GM23338 (cell line): Measurements from ENCODE around the gene UNC5C. TPM values are rescaled to one million over a fixed set of nuclear protein-coding genes. Genes with fewer than 3 reads are reported as not detected.

ENCODE experiments used
- ATAC-seq: fragments of 200-7000 bp; cut with Tn5 transposase; 3 replicates; pipeline ENCODE4 v1.9.1; 2020
- DNase-seq: peaks from one replicate; pipeline ENCODE4 v3.0.0-alpha.2; 2015; ENCODE audit warnings: low spot score
- H2AFZ ChIP-seq: fragments of 200-600 bp; sonication (generic); 2 replicates; pipeline ENCODE4 v1.8.0; 2016; ENCODE audit warnings: antibody characterized with exemption, mild to moderate bottlenecking, moderate library complexity
- H3F3A ChIP-seq: fragments of 200-600 bp; sonication (generic); replicated peaks from 2 replicates; pipeline ENCODE4 v1.8.0; 2017; ENCODE audit warnings: antibody characterized with exemption, mixed run types, low read depth
- H3K27ac ChIP-seq: fragments of 200-600 bp; sonication (generic); 2 replicates; pipeline ENCODE4 v1.6.1; 2016; ENCODE audit warnings: low read depth
- H3K27me3 ChIP-seq: fragments of 200-600 bp; sonication (generic); 2 replicates; pipeline ENCODE4 v1.8.0; 2016; ENCODE audit warnings: mild to moderate bottlenecking, mixed run types, moderate library complexity; ENCODE audit not compliant: insufficient read depth
- H3K36me3 ChIP-seq: fragments of 200-600 bp; sonication (generic); 2 replicates; pipeline ENCODE4 v1.8.0; 2016; ENCODE audit warnings: mild to moderate bottlenecking; ENCODE audit not compliant: insufficient read depth
- H3K4me1 ChIP-seq: fragments of 200-600 bp; sonication (generic); 2 replicates; pipeline ENCODE4 v1.8.0; 2016; ENCODE audit warnings: mild to moderate bottlenecking, moderate library complexity; ENCODE audit not compliant: insufficient read depth
- H3K4me2 ChIP-seq: fragments of 200-600 bp; sonication (generic); 2 replicates; pipeline ENCODE4 v1.7.1; 2017; ENCODE audit warnings: mixed run types
- H3K4me3 ChIP-seq: fragments of 200-600 bp; sonication (generic); 2 replicates; pipeline ENCODE4 v1.6.1; 2016; ENCODE audit warnings: mixed run types
- H3K79me2 ChIP-seq: fragments of 200-600 bp; sonication (generic); replicated peaks from 2 replicates; pipeline ENCODE4 v1.8.0; 2017; ENCODE audit warnings: mild to moderate bottlenecking; ENCODE audit not compliant: insufficient read depth
- H3K9me2 ChIP-seq: fragments of 200-600 bp; sonication (generic); 2 replicates; pipeline ENCODE4 v1.8.0; 2017; ENCODE audit not compliant: insufficient read depth
- H4K20me1 ChIP-seq: fragments of 200-600 bp; sonication (generic); replicated peaks from 2 replicates; pipeline ENCODE4 v1.8.0; 2017; ENCODE audit warnings: mild to moderate bottlenecking; ENCODE audit not compliant: insufficient read depth
- H3K27ac Mint-ChIP-seq: 2 replicates; pipeline ENCODE4 v1.8.0; 2020; ENCODE audit warnings: inconsistent platforms, mild to moderate bottlenecking, moderate library complexity, mixed read lengths
- H3K27me3 Mint-ChIP-seq: 3 replicates; pipeline ENCODE4 v1.8.0; 2022; ENCODE audit warnings: low read depth, mild to moderate bottlenecking, moderate library complexity, mixed read lengths, inconsistent platforms; ENCODE audit not compliant: insufficient read depth, poor library complexity
- H3K36me3 Mint-ChIP-seq: 3 replicates; pipeline ENCODE4 v1.8.0; 2021; ENCODE audit warnings: low read depth, mild to moderate bottlenecking, inconsistent platforms, moderate library complexity, mixed read lengths
- H3K4me1 Mint-ChIP-seq: 3 replicates; pipeline ENCODE4 v1.8.0; 2020; ENCODE audit warnings: mild to moderate bottlenecking, inconsistent platforms, mixed read lengths
- H3K4me3 Mint-ChIP-seq: 3 replicates; pipeline ENCODE4 v1.8.0; 2021; ENCODE audit warnings: moderate library complexity, mild to moderate bottlenecking, inconsistent platforms, mixed read lengths
- H3K9me3 Mint-ChIP-seq: 3 replicates; pipeline ENCODE4 v1.8.0; 2020; ENCODE audit warnings: moderate library complexity, mild to moderate bottlenecking, inconsistent platforms, mixed read lengths
- JUNB ChIP-seq: IDR thresholded peaks from one replicate; pipeline ENCODE4 v1.6.1; 2016; ENCODE audit warnings: antibody characterized with exemption; ENCODE audit not compliant: unreplicated experiment
- POLR2AphosphoS5 ChIP-seq: IDR thresholded peaks from 2 replicates; pipeline ENCODE4 v1.6.1; 2016; ENCODE audit warnings: antibody characterized with exemption, low read depth
- REST ChIP-seq: IDR thresholded peaks from one replicate; pipeline ENCODE4 v1.6.1; 2018; ENCODE audit warnings: antibody characterized with exemption; ENCODE audit not compliant: unreplicated experiment
- STAT1 ChIP-seq: IDR thresholded peaks from one replicate; pipeline ENCODE4 v1.6.1; 2016; ENCODE audit warnings: antibody characterized with exemption; ENCODE audit not compliant: unreplicated experiment
- ZNF114 ChIP-seq: fragments of 250-450 bp; sonication (Bioruptor Pico); IDR thresholded peaks from 2 replicates; pipeline ENCODE4 v1.5.0; 2020; ENCODE audit warnings: mild to moderate bottlenecking, moderate library complexity
- ZNF331 ChIP-seq: fragments of 250-450 bp; sonication (Bioruptor Pico); IDR thresholded peaks from 2 replicates; pipeline ENCODE4 v1.5.0; 2020; ENCODE audit warnings: low read depth, mild to moderate bottlenecking, moderate library complexity
- polyA plus RNA-seq: library from polyadenylated mRNA; unstranded; fragments of >200 nt; fragmentation: Nextera tagmentation; extraction: Ambion mirVana; gene quantifications from 2 replicates; pipeline ENCODE4 v1.2.1, GENCODE V29; 2016
- total RNA-seq: library from RNA; depleted of rRNA; stranded (reverse); fragments of >200 nt; shearing (Covaris generic); gene quantifications from 2 replicates; pipeline ENCODE4 v1.2.3, GENCODE V29; 2014
- TF ChIP-seq, protein P1 (sequence below): fragments of 250-450 bp; sonication (Bioruptor Pico); IDR thresholded peaks from 2 replicates; pipeline ENCODE4 v1.5.0; 2020; ENCODE audit warnings: mild to moderate bottlenecking, moderate library complexity
- TF ChIP-seq, protein P2 (sequence below), 2 experiments: fragments of 200-600 bp in 1 of 2; sonication (generic) in 1 of 2; conservative IDR thresholded peaks; 2 replicates each; pipeline versions ENCODE4 v1.5.1 to v1.6.1; 2016 to 2017; ENCODE audit warnings: antibody characterized with exemption in 2 of 2, low read depth in 2 of 2, mild to moderate bottlenecking in 2 of 2, moderate library complexity in 1 of 2

UNC5C gene
- total and polyA plus RNA-seq, 2 experiments from 2014 or later = 0.08 to 0.21 TPM

GRCh38 chr4:95552942-95553550, 4.3 kb upstream of the UNC5C start:
- no peaks in the 10 kb centered on the region for H4K20me1 ChIP-seq
- no peak overlapping the region for H3K4me3 ChIP-seq
- H3K4me1 Mint-ChIP-seq = peaks cover 22% of the 10 kb centered on the region
- H3K4me1 ChIP-seq = peaks cover 15% of the 10 kb centered on the region
- H3K27ac Mint-ChIP-seq = no peak overlapping the region
- H3K9me3 Mint-ChIP-seq = no peaks in the 10 kb centered on the region
- peaks cover 34% of the 10 kb centered on the region for H3K27me3 ChIP-seq
- H3K27me3 Mint-ChIP-seq = peaks cover 26% of the 10 kb centered on the region
- no peaks in the 10 kb centered on the region for H3F3A ChIP-seq
- DNase-seq (no peak), ATAC-seq (no peak)
- no peaks in the 10 kb centered on the region for H3K36me3 ChIP-seq
- no peaks in the 10 kb centered on the region for H3K9me2 ChIP-seq
- no peaks in the 10 kb centered on the region for H3K79me2 ChIP-seq
- TF ChIP-seq JUNB (no peak), POLR2AphosphoS5 (no peak), ZNF331 (CRISPR knock-in tag) (no peak), ZNF114 (no peak), STAT1 (no peak), REST (no peak)
- TF ChIP-seq, protein P1, sequence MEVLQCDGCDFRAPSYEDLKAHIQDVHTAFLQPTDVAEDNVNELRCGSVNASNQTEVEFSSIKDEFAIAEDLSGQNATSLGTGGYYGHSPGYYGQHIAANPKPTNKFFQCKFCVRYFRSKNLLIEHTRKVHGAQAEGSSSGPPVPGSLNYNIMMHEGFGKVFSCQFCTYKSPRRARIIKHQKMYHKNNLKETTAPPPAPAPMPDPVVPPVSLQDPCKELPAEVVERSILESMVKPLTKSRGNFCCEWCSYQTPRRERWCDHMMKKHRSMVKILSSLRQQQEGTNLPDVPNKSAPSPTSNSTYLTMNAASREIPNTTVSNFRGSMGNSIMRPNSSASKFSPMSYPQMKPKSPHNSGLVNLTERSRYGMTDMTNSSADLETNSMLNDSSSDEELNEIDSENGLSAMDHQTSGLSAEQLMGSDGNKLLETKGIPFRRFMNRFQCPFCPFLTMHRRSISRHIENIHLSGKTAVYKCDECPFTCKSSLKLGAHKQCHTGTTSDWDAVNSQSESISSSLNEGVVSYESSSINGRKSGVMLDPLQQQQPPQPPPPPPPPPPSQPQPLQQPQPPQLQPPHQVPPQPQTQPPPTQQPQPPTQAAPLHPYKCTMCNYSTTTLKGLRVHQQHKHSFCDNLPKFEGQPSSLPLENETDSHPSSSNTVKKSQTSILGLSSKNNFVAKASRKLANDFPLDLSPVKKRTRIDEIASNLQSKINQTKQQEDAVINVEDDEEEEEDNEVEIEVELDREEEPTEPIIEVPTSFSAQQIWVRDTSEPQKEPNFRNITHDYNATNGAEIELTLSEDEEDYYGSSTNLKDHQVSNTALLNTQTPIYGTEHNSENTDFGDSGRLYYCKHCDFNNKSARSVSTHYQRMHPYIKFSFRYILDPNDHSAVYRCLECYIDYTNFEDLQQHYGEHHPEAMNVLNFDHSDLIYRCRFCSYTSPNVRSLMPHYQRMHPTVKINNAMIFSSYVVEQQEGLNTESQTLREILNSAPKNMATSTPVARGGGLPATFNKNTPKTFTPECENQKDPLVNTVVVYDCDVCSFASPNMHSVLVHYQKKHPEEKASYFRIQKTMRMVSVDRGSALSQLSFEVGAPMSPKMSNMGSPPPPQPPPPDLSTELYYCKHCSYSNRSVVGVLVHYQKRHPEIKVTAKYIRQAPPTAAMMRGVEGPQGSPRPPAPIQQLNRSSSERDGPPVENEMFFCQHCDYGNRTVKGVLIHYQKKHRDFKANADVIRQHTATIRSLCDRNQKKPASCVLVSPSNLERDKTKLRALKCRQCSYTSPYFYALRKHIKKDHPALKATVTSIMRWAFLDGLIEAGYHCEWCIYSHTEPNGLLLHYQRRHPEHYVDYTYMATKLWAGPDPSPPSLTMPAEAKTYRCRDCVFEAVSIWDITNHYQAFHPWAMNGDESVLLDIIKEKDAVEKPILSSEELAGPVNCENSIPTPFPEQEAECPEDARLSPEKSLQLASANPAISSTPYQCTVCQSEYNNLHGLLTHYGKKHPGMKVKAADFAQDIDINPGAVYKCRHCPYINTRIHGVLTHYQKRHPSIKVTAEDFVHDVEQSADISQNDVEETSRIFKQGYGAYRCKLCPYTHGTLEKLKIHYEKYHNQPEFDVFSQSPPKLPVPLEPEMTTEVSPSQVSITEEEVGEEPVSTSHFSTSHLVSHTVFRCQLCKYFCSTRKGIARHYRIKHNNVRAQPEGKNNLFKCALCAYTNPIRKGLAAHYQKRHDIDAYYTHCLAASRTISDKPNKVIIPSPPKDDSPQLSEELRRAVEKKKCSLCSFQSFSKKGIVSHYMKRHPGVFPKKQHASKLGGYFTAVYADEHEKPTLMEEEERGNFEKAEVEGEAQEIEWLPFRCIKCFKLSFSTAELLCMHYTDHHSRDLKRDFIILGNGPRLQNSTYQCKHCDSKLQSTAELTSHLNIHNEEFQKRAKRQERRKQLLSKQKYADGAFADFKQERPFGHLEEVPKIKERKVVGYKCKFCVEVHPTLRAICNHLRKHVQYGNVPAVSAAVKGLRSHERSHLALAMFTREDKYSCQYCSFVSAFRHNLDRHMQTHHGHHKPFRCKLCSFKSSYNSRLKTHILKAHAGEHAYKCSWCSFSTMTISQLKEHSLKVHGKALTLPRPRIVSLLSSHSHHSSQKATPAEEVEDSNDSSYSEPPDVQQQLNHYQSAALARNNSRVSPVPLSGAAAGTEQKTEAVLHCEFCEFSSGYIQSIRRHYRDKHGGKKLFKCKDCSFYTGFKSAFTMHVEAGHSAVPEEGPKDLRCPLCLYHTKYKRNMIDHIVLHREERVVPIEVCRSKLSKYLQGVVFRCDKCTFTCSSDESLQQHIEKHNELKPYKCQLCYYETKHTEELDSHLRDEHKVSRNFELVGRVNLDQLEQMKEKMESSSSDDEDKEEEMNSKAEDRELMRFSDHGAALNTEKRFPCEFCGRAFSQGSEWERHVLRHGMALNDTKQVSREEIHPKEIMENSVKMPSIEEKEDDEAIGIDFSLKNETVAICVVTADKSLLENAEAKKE (CRISPR knock-in tag) = no peak
- TF ChIP-seq, protein P2, sequence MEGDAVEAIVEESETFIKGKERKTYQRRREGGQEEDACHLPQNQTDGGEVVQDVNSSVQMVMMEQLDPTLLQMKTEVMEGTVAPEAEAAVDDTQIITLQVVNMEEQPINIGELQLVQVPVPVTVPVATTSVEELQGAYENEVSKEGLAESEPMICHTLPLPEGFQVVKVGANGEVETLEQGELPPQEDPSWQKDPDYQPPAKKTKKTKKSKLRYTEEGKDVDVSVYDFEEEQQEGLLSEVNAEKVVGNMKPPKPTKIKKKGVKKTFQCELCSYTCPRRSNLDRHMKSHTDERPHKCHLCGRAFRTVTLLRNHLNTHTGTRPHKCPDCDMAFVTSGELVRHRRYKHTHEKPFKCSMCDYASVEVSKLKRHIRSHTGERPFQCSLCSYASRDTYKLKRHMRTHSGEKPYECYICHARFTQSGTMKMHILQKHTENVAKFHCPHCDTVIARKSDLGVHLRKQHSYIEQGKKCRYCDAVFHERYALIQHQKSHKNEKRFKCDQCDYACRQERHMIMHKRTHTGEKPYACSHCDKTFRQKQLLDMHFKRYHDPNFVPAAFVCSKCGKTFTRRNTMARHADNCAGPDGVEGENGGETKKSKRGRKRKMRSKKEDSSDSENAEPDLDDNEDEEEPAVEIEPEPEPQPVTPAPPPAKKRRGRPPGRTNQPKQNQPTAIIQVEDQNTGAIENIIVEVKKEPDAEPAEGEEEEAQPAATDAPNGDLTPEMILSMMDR (conservative IDR thresholded peaks at IDR 0.05; ENCODE audit: low read depth in 2 of 2) = no peak
- H3K36me3 Mint-ChIP-seq = no peaks in the 10 kb centered on the region
- no peak overlapping the region for H3K27ac ChIP-seq
- H2AFZ ChIP-seq = no peak overlapping the region
- no peak overlapping the region for H3K4me3 Mint-ChIP-seq
- no peak overlapping the region for H3K4me2 ChIP-seq
